ENCODE measurements around the gene AGFG2. TPM values are rescaled to one million over a fixed set of nuclear protein-coding genes. Genes with fewer than 3 reads are reported as not detected.

AGFG2 gene
- polyA plus RNA-seq, 4 donors = 10.8 to 17.7 (median 14.3) TPM

DNA sequence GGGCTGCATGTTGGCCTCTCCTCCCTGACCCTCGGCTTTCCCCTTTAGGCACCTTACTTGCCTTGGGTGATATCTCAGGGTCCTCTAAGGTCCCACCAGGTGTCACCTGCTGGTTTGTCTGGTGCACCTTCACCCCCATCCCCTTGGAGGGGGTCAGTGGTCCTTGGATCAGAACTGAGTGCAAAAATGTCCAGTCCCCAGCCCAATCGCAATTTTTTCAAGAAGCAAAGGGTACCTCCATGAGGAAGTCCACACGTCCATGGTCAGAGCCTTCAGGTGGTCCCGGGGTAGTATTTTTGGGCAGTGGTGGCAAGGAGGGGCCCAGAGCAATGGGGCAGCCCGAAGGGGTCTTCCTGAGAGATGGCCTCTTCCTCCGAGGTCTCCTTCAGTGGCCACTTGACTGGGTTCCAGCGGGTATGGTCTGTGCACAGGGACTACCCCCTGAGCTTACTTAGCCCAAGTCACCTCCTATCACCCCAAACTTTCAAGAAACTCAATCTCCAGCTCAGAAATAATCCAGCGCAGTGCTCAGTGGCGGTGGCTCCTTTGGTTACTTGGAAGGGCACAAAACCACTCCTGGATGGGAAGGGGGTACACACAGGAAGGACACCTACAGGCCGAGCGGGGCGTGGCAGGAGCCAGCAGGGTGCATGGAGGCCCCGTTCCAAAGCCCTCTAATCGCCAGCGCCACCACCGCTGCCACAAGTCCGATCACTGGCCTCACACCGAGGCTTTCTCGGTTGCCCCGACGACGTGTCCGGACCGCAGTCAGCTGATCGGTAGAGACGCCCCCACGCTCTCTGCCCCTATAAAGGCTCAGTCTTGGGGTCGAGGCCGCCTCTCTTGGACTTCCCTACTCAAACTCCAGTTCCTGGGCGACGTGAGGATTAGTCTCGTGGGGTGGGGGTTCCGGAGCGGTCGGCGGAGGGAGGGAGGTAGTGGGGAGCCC is 30.2 kb downstream of the AGFG2 start:
- no peak for DNase-seq (ENCODE audit: low read depth in 4 of 4, low spot score in 2 of 4)

GRCh38 chr7:100570954-100571828 is 32.2 kb downstream of the AGFG2 start:
- no peak for DNase-seq (ENCODE audit: low read depth in 4 of 4, low spot score in 2 of 4)

DNA sequence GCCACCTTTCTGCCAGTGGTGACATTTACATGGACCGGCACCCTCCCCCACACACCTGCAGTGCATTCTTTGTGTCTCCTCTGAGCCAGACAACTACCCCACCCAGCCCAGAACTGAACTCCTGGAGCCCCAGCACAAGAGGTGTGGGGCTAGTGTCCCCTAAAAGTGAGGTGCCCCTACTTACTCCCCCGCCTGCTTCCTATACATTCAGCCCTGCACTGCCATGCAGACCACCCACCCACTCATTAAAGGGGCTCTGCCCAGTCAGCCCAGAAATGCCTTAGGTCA is 32.8 kb downstream of the AGFG2 start:
- DNase-seq (ENCODE audit: low read depth in 4 of 4, low spot score in 2 of 4) = no peak

- DNase-seq (ENCODE audit: low read depth in 4 of 4, low spot score in 2 of 4) = no peak
These were observed 33.4 kb downstream of the AGFG2 start for GRCh38 chr7:100572281-100572948.

DNA sequence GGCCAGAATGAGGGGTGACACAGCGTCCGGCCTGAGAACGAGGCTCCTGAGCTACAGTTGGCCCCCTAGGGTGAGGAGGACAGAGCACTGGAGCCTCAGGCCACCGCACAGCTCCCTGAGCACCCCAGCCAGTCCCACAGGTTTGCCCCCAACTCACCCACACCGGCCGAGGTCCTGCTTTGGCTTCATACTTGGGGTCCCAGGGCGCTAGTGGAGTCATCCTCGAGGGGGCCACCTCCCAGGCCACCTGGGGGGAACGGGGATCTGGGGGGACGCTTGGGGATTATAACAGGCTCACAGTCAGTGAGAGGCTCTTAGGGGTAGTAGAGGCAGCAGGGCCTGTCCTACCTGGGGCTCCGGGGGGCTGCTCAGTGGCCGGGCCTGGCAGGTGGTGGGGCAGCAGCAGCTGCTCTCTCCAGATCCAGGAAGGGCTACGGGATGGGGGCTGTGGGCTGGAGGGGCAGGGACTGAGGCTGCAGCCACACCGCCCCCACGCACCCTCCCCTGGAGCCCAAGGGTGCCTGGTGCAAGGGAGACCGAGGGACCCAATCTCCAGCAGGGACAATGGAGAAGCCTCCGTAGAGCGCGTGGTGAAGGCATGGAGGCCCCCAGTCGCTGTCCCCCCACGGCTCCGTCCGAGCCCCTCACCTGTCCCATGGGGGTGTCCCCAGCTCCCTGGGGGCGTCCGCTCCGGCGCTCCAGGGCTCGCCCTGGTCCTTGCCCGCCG is 34.1 kb downstream of the AGFG2 start:
- no peak for DNase-seq (ENCODE audit: low read depth in 4 of 4, low spot score in 2 of 4)

DNA sequence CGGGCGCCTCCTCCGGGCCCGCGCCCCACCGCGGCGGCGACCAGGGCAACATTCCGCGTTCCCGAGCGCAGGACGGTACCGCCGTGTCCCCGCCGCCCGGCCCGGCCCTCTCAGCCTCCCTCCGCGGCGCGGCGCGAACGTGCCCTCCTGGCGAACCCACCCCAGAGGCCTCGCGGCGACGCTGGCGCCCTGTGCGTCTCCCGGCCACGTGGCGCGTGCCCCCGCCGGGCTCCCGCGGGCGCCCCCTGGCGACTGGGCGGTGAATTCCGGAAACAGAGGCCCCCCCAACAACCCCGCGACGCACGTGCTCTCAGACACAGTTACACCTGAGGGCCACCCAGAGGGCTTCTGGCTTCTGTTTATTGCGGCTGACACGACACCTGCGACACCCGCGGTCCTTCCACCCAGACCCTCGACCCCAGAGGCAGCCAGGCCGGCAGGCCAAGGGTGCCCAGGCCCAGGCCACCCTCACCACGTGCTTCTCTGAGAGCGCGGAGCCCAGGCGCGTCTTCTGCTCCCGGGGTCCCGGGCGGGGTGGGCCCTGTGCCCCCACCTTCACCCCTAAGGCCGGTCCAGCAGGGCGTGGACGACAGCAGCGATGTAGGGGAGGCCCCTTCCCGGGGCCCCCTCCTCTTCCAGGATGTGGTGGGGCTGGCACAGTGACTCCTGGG is 34.8 kb downstream of the AGFG2 start, which contains the start of gene SAP25:
Gene SAP25, minus strand, starts transcription at position 210 of the 671 bp plus-strand sequence. Its CDS starts 158 bp downstream, at position 52.
- no peak for DNase-seq (ENCODE audit: low read depth in 4 of 4, low spot score in 2 of 4)

GRCh38 chr7:100574362-100575205 is 35.6 kb downstream of the AGFG2 start:
- no peak for DNase-seq (ENCODE audit: low read depth in 4 of 4, low spot score in 2 of 4)

- DNase-seq (ENCODE audit: low read depth in 4 of 4, low spot score in 2 of 4) = no peak
These were observed 36.2 kb downstream of the AGFG2 start for GRCh38 chr7:100575206-100575631.

DNA sequence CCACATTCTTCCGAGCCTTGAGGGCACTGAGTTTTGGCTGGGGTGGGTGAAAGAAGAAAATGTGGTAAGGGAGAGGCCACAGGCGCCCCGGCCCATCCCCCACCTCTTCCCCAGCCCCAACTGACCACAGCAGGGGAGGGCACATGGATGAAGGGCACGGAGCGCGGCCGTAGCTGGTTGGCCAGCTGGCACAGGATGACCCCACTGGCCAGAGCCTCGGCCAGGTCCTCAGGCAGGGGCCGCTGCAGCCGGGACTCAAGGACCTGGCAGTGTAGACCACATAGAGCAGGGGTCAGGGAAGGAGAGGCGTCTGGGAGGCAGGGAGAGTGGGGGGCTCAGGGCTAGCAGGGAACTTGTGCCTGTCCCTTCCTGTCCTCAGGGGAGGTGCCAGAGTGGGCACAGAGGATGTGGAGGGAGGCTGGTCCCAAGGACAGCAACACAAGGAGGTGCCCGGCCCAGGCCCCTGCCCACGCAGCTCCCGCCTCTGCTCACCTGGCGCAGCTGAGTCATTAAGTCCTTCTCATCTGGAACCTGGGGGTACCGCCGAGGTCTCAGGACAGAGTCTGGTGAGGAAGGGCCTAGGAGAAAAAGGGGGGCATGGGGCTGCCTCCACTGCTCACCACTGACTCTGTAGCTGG is 36.9 kb downstream of the AGFG2 start:
- no peak for DNase-seq (ENCODE audit: low read depth in 4 of 4, low spot score in 2 of 4)

DNA sequence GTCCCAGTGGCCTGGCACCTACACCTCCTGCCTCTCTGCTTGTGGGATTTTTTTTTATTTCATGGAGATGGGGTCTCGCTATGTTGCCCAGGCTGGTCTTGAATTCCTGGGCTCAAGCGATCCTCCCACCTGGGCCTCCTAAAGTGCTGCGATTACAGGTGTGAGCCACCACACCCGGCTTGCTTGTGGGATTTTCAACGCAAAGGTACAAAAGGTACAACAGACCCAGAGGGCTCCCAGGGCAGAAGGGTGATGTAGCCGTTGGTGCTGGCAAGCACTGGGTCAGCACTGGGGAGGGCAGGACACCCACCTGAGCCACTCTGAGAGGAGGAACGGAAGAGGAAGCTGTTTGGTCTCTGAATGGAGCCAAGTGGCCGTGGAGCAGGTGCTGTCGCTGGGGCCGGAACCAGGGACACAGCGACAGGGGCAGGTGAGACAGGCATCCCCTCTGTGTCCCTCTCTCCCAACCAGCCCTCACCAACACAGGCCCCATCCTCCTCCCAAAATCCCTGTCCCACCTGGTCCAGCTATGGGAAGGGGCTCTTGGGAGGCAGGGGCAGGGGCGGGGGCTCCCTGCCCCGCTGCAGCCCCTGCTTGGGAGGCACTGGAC is 37.5 kb downstream of the AGFG2 start:
- DNase-seq (ENCODE audit: low read depth in 4 of 4, low spot score in 2 of 4) = no peak

- DNase-seq (ENCODE audit: low read depth in 4 of 4, low spot score in 2 of 4) = no peak
These were observed 38.1 kb downstream of the AGFG2 start for GRCh38 chr7:100577103-100577502.

GRCh38 chr7:100577507-100577906 is 38.5 kb downstream of the AGFG2 start:
- no peak for DNase-seq (ENCODE audit: low read depth in 4 of 4, low spot score in 2 of 4)

DNA sequence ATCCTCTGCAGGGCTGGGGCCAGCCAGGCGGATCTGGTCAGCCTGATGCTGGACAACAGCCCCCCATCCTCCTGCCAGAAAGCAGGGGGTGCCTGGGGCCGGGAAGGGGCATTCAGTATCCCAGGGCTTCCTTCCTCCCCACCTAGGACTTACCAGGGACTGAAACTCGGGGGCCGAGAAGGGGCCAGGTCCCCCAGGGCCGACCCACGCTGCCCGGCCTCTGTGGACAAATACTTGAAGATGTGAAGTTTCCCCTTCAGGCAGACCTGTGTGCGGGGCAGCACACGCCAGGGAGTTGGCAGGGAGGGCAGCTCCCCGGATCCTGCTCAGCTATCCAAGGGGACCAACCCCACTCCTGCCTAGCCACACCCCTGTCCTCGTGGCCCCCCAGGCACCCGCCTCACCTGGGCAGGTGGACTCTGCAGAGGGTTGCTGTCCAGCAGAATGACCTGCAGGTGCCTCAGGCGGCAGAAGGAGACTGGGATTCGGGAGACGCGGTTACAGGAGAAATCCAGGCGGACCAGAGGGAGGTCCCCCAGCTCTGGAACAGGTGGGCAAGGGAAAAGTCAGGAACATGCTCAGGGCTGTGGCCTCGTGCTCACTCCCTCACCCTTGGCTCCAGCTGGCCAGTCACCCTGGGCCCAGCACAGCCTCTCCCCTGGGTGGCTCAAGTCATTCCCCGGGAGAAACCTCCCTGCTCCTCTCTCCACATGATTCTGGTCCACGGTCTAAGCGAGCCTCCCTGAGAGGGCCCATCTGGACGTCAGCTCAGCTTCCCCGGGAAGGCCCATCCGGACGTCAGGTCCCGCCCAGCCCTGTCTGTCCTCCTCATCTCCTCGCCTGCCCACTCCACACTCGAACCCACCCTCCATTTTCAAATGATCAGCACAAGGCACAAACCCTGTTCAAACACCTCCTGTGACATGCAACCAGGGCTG is 39.5 kb downstream of the AGFG2 start:
- no peak for DNase-seq (ENCODE audit: low read depth in 4 of 4, low spot score in 2 of 4)

GRCh38 chr7:100580466-100581283 is 41.7 kb downstream of the AGFG2 start:
- no peak for DNase-seq (ENCODE audit: low read depth in 4 of 4, low spot score in 2 of 4)

DNA sequence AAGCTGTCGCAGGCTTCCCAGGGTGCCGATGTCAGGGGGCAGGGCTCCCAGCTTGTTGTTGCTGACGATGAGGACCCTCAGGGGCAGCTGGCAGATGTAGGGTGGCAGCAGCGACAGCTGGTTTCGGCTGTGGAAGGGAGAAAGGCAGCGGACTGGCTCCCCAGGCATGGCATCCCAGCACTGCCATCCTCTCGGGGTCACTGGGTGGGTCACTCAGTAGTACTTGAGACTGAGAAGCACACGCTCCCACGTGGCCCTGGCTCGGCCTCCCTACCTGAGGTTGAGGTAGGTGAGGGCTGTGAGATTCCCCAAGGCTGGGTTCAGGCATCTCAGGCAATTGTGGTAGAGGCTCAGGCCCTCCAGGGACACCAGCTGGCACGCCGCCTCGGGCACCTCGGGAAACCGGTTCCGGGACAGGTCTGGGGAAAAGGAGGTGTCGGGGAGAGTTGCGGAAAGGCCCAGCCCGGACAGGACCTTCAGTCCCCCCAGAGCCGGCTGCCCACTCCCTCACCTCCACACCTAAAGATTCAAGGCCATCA is 43.1 kb downstream of the AGFG2 start:
- DNase-seq (ENCODE audit: low read depth in 4 of 4, low spot score in 2 of 4) = no peak

DNA sequence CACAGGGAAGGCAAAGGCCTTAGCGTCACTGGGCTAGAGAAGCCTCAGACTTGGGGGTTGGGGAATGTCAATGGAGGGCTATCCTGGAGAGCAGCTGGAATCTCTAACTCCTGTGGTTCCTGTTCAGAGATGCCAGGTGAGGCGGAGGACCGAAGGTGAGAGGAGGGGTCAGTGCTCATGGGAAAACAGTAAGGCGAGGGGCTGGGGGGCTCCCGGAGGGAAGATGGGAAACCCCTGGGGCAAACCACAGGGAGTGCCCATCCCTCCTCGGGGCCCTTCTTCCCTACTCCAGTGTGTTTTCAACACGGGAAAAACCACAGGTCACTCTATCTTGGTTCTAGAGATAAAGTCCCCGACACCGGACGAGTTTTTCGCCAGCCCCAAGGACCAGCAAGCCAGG is 43.6 kb downstream of the AGFG2 start:
- DNase-seq (ENCODE audit: low read depth in 4 of 4, low spot score in 2 of 4) = no peak

Measured in left renal cortex interstitium (tissue), 4 donors.